ENCODE results near the gene LOXL1. TPM values are rescaled to one million over a fixed set of nuclear protein-coding genes. Genes with fewer than 3 reads are reported as not detected.

LOXL1 gene
- total and polyA plus RNA-seq, 8 donors: 22.3 to 195 (median 140) TPM

- intact Hi-C loops (cut with DNase I): no loop called here
- no peaks in the 10 kb centered on the region for H3K9me3 ChIP-seq
- no peaks in the 10 kb centered on the region for H3K36me3 ChIP-seq
- peaks cover 0 to 9% of the 10 kb centered on the region in 2 donors for H3K27me3 ChIP-seq
- TF ChIP-seq CTCF (IDR thresholded peaks at IDR 0.05): no peak
- no peak overlapping the region for H3K27ac ChIP-seq
- ATAC-seq: no peak
- H3K4me1 ChIP-seq: no peaks in the 10 kb centered on the region
- H3K4me3 ChIP-seq: no peak overlapping the region
- DNase-seq: no peak
These were observed 43.4 kb upstream of the LOXL1 start for GRCh38 chr15:73882761-73883419.

GRCh38 chr15:73884159-73884558 lies 42.1 kb upstream of the LOXL1 start:
- Histone ChIP-seq H3K4me3 (no peak overlapping the region), H3K27ac (no peak overlapping the region), H3K9me3 (no peaks in the 10 kb centered on the region), H3K4me1 (no peaks in the 10 kb centered on the region), H3K27me3 (peaks cover 0 to 9% of the 10 kb centered on the region in 2 donors), H3K36me3 (no peaks in the 10 kb centered on the region)
- TF ChIP-seq CTCF (IDR thresholded peaks at IDR 0.05): no peak
- intact Hi-C loops (cut with DNase I): no loop called here
- DNase-seq (no peak), ATAC-seq (no peak)

GRCh38 chr15:73885954-73886700 lies 40.1 kb upstream of the LOXL1 start:
- no peak for ATAC-seq
- intact Hi-C loops (cut with DNase I): no loop called here

GRCh38 chr15:73886717-73887345 lies 39.4 kb upstream of the LOXL1 start:
- ATAC-seq (no peak), DNase-seq (no peak)
- Histone ChIP-seq H3K27me3 (peaks cover 0 to 11% of the 10 kb centered on the region in 2 donors), H3K27ac (no peak overlapping the region), H3K36me3 (no peaks in the 10 kb centered on the region), H3K9me3 (no peaks in the 10 kb centered on the region), H3K4me3 (no peak overlapping the region), H3K4me1 (no peaks in the 10 kb centered on the region)
- TF ChIP-seq CTCF (IDR thresholded peaks at IDR 0.05): no peak
- intact Hi-C loops (cut with DNase I): no loop called here

More at GRCh38 chr15:73885954-73886700, 40.1 kb upstream of the LOXL1 start:
- H3K4me3 ChIP-seq: no peak overlapping the region
- no peaks in the 10 kb centered on the region for H3K4me1 ChIP-seq
- H3K36me3 ChIP-seq: no peaks in the 10 kb centered on the region
- H3K27ac ChIP-seq: no peak overlapping the region
- no peak for DNase-seq
- no peaks in the 10 kb centered on the region for H3K9me3 ChIP-seq
- peaks cover 0 to 14% of the 10 kb centered on the region in 2 donors for H3K27me3 ChIP-seq
- TF ChIP-seq CTCF (IDR thresholded peaks at IDR 0.05): no peak

GRCh38 chr15:73887481-73887880 lies 38.8 kb upstream of the LOXL1 start:
- H3K27me3 ChIP-seq: peaks cover 0 to 8% of the 10 kb centered on the region in 2 donors
- H3K27ac ChIP-seq: no peak overlapping the region
- intact Hi-C loops (cut with DNase I): no loop called here
- H3K9me3 ChIP-seq: peaks cover 0 to 3% of the 10 kb centered on the region in 2 donors
- ATAC-seq (no peak), DNase-seq (no peak)
- no peak overlapping the region for H3K4me3 ChIP-seq
- no peaks in the 10 kb centered on the region for H3K36me3 ChIP-seq
- no peaks in the 10 kb centered on the region for H3K4me1 ChIP-seq
- no peak for TF ChIP-seq CTCF (IDR thresholded peaks at IDR 0.05)

Measured in left lung (tissue), 10 donors.